Neural cell (in vitro differentiated cells): ENCODE measurements around the gene KRT73. TPM values are rescaled to one million over a fixed set of nuclear protein-coding genes. Genes with fewer than 3 reads are reported as not detected.

ENCODE experiments used
- H2AFZ ChIP-seq: fragments of 200-600, 300-800 bp; sonication (generic), shearing (Covaris generic); 2 replicates; pipeline ENCODE4 v1.6.0; 2014; ENCODE audit warnings: low read depth, mild to moderate bottlenecking, antibody characterized with exemption, low read length, moderate library complexity
- H3F3A ChIP-seq: fragments of 200-600 bp; shearing (Covaris generic); 2 replicates; pipeline ENCODE4 v1.6.1; 2016; ENCODE audit warnings: mild to moderate bottlenecking, moderate library complexity, mixed read lengths, antibody characterized with exemption, low read length; ENCODE audit not compliant: insufficient read depth, poor library complexity, severe bottlenecking
- H3K27ac ChIP-seq: fragments of 200-600, 300-800 bp; sonication (generic), shearing (Covaris generic); 2 replicates; pipeline ENCODE4 v1.5.1; 2014; ENCODE audit warnings: mild to moderate bottlenecking, low read length, moderate library complexity
- H3K27me3 ChIP-seq: fragments of 300-800, 200-600 bp; sonication (generic), shearing (Covaris generic); 2 replicates; pipeline ENCODE4 v1.6.0; 2014; ENCODE audit warnings: mild to moderate bottlenecking, low read depth, low read length, moderate library complexity; ENCODE audit not compliant: insufficient read depth
- H3K36me3 ChIP-seq: fragments of 300-800, 200-600 bp; sonication (generic), shearing (Covaris generic); 2 replicates; pipeline ENCODE4 v1.5.1; 2014; ENCODE audit warnings: mild to moderate bottlenecking, antibody characterized with exemption, low read length, moderate library complexity; ENCODE audit not compliant: insufficient read depth
- H3K4me2 ChIP-seq: fragments of 300-800, 200-600 bp; sonication (generic), shearing (Covaris generic); 2 replicates; pipeline ENCODE4 v1.6.0; 2014; ENCODE audit warnings: mild to moderate bottlenecking, low read length
- H3K4me3 ChIP-seq: fragments of 300-800, 200-600 bp; sonication (generic), shearing (Covaris generic); 2 replicates; pipeline ENCODE4 v1.5.1; 2014; ENCODE audit warnings: mild to moderate bottlenecking, low read length, moderate library complexity
- H3K79me2 ChIP-seq: fragments of 200-600 bp; shearing (Covaris generic); replicated peaks from 2 replicates; pipeline ENCODE4 v1.6.0; 2014; ENCODE audit warnings: mild to moderate bottlenecking, low read length, moderate library complexity; ENCODE audit not compliant: insufficient read depth
- H3K9ac ChIP-seq: fragments of 300-800, 200-600 bp; sonication (generic), shearing (Covaris generic); 2 replicates; pipeline ENCODE4 v1.6.1; 2016; ENCODE audit warnings: mild to moderate bottlenecking, low read length, mixed read lengths
- H3K9me2 ChIP-seq: fragments of 200-600 bp; shearing (Covaris generic); 2 replicates; pipeline ENCODE4 v1.6.1; 2016; ENCODE audit warnings: mild to moderate bottlenecking, low read length, mixed read lengths; ENCODE audit not compliant: insufficient read depth
- H3K9me3 ChIP-seq: fragments of 200-600, 300-800 bp; sonication (generic), shearing (Covaris generic); 2 replicates; pipeline ENCODE4 v1.6.1; 2016; ENCODE audit warnings: mild to moderate bottlenecking, mixed run types, low read length, moderate library complexity, mixed read lengths
- H4K20me1 ChIP-seq: fragments of 200-600 bp; shearing (Covaris generic); 2 replicates; pipeline ENCODE4 v1.6.1; 2016; ENCODE audit warnings: mild to moderate bottlenecking, mixed run types; ENCODE audit not compliant: insufficient read depth
- CTCF ChIP-seq: fragments of 450-650 bp; IDR thresholded peaks from 2 replicates; pipeline ENCODE4 v1.5.1; 2014; ENCODE audit warnings: antibody characterized with exemption, mild to moderate bottlenecking, moderate library complexity; ENCODE audit not compliant: poor library complexity, severe bottlenecking
- EP300 ChIP-seq: fragments of 450-650 bp; conservative IDR thresholded peaks from 2 replicates; pipeline ENCODE4 v1.6.1; 2014; ENCODE audit warnings: antibody characterized with exemption, mild to moderate bottlenecking, moderate library complexity; ENCODE audit not compliant: poor library complexity, severe bottlenecking
- EZH2 ChIP-seq: fragments of 200-600, 300-800 bp; shearing (Covaris generic), sonication (generic); IDR thresholded peaks from 2 replicates; pipeline ENCODE4 v1.6.1; 2014; ENCODE audit warnings: antibody characterized with exemption, low read length, borderline replicate concordance, mild to moderate bottlenecking; ENCODE audit not compliant: insufficient read depth, poor library complexity, severe bottlenecking
- MXI1 ChIP-seq: fragments of 450-650 bp; conservative IDR thresholded peaks from 2 replicates; pipeline ENCODE4 v1.6.1; 2014; ENCODE audit warnings: antibody characterized with exemption, mild to moderate bottlenecking; ENCODE audit not compliant: poor library complexity, severe bottlenecking
- POLR2AphosphoS5 ChIP-seq: IDR thresholded peaks from 2 replicates; pipeline ENCODE4 v1.6.1; 2012
- RAD21 ChIP-seq: fragments of 450-650 bp; conservative IDR thresholded peaks from 2 replicates; pipeline ENCODE4 v1.6.1; 2014; ENCODE audit warnings: antibody characterized with exemption, mild to moderate bottlenecking, moderate library complexity
- REST ChIP-seq: IDR thresholded peaks from 2 replicates; pipeline ENCODE4 v1.6.1; 2012; ENCODE audit warnings: borderline replicate concordance
- SMC3 ChIP-seq: fragments of 450-650 bp; conservative IDR thresholded peaks from 2 replicates; pipeline ENCODE4 v1.6.1; 2014; ENCODE audit warnings: antibody characterized with exemption, mild to moderate bottlenecking, moderate library complexity; ENCODE audit not compliant: poor library complexity
- TAF1 ChIP-seq: IDR thresholded peaks from 2 replicates; pipeline ENCODE4 v1.6.1; 2012; ENCODE audit warnings: low read depth
- polyA plus RNA-seq: library from polyadenylated mRNA; depleted of rRNA; stranded (reverse); fragments of >200 nt; gene quantifications from 2 replicates; pipeline ENCODE4 v1.2.3, GENCODE V29; 2014

KRT73 gene
- polyA plus RNA-seq, 1 donor from 2014 or later = not detected

- TF ChIP-seq POLR2AphosphoS5 = no peak
- no peak for TF ChIP-seq EZH2
- no peaks in the 10 kb centered on the region for H3K27me3 ChIP-seq
- no peak overlapping the region for H3K9ac ChIP-seq
- H3K9me2 ChIP-seq = no peaks in the 10 kb centered on the region
- H3K4me2 ChIP-seq = no peak overlapping the region
- H3K9me3 ChIP-seq = no peaks in the 10 kb centered on the region
- no peak overlapping the region for H3K27ac ChIP-seq
- H4K20me1 ChIP-seq = no peaks in the 10 kb centered on the region
- H3K36me3 ChIP-seq = no peaks in the 10 kb centered on the region
- H3K79me2 ChIP-seq = no peaks in the 10 kb centered on the region
- no peaks in the 10 kb centered on the region for H3F3A ChIP-seq
- no peak overlapping the region for H3K4me3 ChIP-seq
- H2AFZ ChIP-seq = no peak overlapping the region
These were observed 32.4 kb downstream of the KRT73 start for GRCh38 chr12:52585946-52586345.

GRCh38 chr12:52585066-52585465, 33.3 kb downstream of the KRT73 start:
- Histone ChIP-seq H3K9me2 (no peaks in the 10 kb centered on the region), H3K27me3 (no peaks in the 10 kb centered on the region), H3K36me3 (no peaks in the 10 kb centered on the region), H3K79me2 (no peaks in the 10 kb centered on the region), H3K9me3 (no peaks in the 10 kb centered on the region), H3F3A (no peaks in the 10 kb centered on the region), H3K4me2 (no peak overlapping the region), H3K4me3 (no peak overlapping the region), H2AFZ (no peak overlapping the region), H3K9ac (no peak overlapping the region), H4K20me1 (no peaks in the 10 kb centered on the region), H3K27ac (no peak overlapping the region)
- TF ChIP-seq CTCF (no peak), RAD21 (no peak), EP300 (no peak), EZH2 (no peak), MXI1 (no peak), SMC3 (no peak), REST (no peak), POLR2AphosphoS5 (no peak), TAF1 (no peak)

GRCh38 chr12:52584156-52584682, 34.1 kb downstream of the KRT73 start:
- Histone ChIP-seq H3K27me3 (no peaks in the 10 kb centered on the region), H3K9me3 (no peaks in the 10 kb centered on the region), H3K36me3 (no peaks in the 10 kb centered on the region), H3F3A (no peaks in the 10 kb centered on the region), H4K20me1 (no peaks in the 10 kb centered on the region), H3K27ac (no peak overlapping the region), H3K79me2 (no peaks in the 10 kb centered on the region), H3K9me2 (no peaks in the 10 kb centered on the region), H3K9ac (no peak overlapping the region), H3K4me3 (no peak overlapping the region), H2AFZ (no peak overlapping the region), H3K4me2 (no peak overlapping the region)
- TF ChIP-seq RAD21 (no peak), POLR2AphosphoS5 (no peak), CTCF (no peak), TAF1 (no peak), MXI1 (no peak), EP300 (no peak), EZH2 (no peak), SMC3 (no peak), REST (no peak)
